Thymus (tissue), 11 donors: ENCODE measurements around the gene ATRNL1. TPM values are rescaled to one million over a fixed set of nuclear protein-coding genes. Genes with fewer than 3 reads are reported as not detected.

Source experiments
- DNase-seq, 9 donors: peaks; one replicate each; pipeline ENCODE4 v3.0.0-alpha.2; 2013; ENCODE audit warnings: low spot score in 9 of 9, low read depth in 6 of 9, missing footprints in 1 of 9
- H3K27ac ChIP-seq, 2 donors: one replicate each; pipeline ENCODE4 v1.5.1; 2013; ENCODE audit warnings: control low read depth in 1 of 2, low read depth in 1 of 2, low read length in 1 of 2, mild to moderate bottlenecking in 1 of 2, moderate library complexity in 1 of 2
- H3K27me3 ChIP-seq, 2 donors: one replicate each; pipeline ENCODE4 v1.5.1; 2013; ENCODE audit warnings: low read length in 1 of 2; ENCODE audit not compliant: control insufficient read depth in 2 of 2, insufficient read depth in 1 of 2
- H3K36me3 ChIP-seq, 2 donors: one replicate each; pipeline ENCODE4 v1.5.1; 2013; ENCODE audit warnings: low read length in 1 of 2, mild to moderate bottlenecking in 1 of 2, moderate library complexity in 1 of 2; ENCODE audit not compliant: control insufficient read depth in 2 of 2, insufficient read depth in 2 of 2
- H3K4me1 ChIP-seq, 2 donors: one replicate each; pipeline ENCODE4 v1.5.1; 2013; ENCODE audit warnings: low read length in 2 of 2; ENCODE audit not compliant: control insufficient read depth in 2 of 2, insufficient read depth in 2 of 2
- H3K4me3 ChIP-seq, 2 donors: one replicate each; pipeline ENCODE4 v1.5.1; 2013; ENCODE audit warnings: low read length in 2 of 2, control low read depth in 1 of 2, mild to moderate bottlenecking in 1 of 2
- H3K9me3 ChIP-seq, 2 donors: one replicate each; pipeline ENCODE4 v1.5.1; 2013; ENCODE audit warnings: low read length in 1 of 2, mild to moderate bottlenecking in 1 of 2; ENCODE audit not compliant: control insufficient read depth in 2 of 2, insufficient read depth in 1 of 2
- WGBS: extraction: QIAGEN DNeasy Blood & Tissue Kit; methylation state at CpG from one replicate; pipeline ENCODE4 v1.1.7; 2013; 5-methylcytosine and 5-hydroxymethylcytosine counted together
- polyA plus RNA-seq: library from polyadenylated mRNA; stranded (reverse); fragments of 200-250 nt; gene quantifications from one replicate; pipeline ENCODE4 v1.2.3, GENCODE V29; 2013
- total RNA-seq: library from RNA; stranded (reverse); fragments of 120-200 nt; gene quantifications from one replicate; pipeline ENCODE4 v1.2.4, GENCODE V29; 2013
- donor health status: healthy.

The ATRNL1 gene
- total and polyA plus RNA-seq, 2 donors, result 0.84 to 3.4 TPM

DNA sequence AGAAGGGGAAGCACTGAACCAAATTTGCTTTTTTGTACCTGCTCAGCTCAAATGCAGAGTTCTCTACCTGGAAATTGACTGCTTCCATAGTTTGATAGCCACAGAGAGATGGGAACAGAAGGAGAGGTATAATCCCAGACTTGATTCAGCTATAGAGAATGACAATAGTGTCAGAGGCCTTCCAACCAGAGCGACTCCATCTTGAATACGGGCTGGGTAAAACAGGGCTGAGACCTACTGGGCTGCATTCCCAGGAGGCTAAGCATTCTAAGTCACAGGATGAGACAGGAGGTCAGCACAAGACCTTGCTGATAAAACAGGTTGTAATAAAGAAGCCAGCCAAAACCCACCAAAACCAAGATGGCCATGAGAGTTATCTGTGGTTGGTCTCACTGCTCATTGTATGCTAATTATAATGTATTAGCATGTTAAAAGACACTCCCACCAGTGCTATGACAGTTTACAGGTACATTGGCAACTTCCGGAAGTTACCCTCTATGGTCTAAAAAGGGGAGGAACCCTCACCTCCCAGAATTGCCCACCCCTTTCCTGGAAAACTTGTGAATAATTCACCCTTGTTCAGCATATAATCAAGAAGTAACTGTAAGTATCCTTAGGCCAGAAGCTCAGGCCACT is 42.7 kb upstream of the ATRNL1 start:
- H3K27ac ChIP-seq, result no peak overlapping the region
- DNase-seq, result no peak
- H3K4me3 ChIP-seq, result no peak overlapping the region
- WGBS, result 95% methylated on average over 3 of the region's 3 CpGs
- H3K4me1 ChIP-seq, result no peaks in the 10 kb centered on the region
- no peaks in the 10 kb centered on the region for H3K9me3 ChIP-seq
- H3K36me3 ChIP-seq, result no peaks in the 10 kb centered on the region
- H3K27me3 ChIP-seq, result no peaks in the 10 kb centered on the region

DNA sequence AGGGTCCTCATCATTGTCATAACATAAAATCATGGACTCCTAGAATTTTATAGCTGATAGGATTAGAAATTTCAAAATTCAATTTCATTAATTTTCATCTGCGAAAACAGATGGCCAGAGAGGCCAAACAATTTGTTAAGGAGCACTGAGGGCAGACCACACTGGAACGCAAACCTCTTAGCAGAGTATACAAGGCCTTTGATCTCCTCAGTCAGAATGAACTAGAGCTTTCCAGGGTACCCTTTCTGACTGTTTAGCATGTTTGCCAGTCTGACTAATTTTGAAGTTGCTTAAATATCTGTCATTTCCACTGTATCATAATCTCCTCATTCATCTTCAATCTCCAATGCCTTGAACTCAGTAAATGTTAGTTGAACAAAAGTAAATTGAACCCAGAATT is 41.9 kb upstream of the ATRNL1 start:
- Histone ChIP-seq H3K27ac (no peak overlapping the region), H3K27me3 (no peaks in the 10 kb centered on the region), H3K4me1 (no peaks in the 10 kb centered on the region), H3K36me3 (no peaks in the 10 kb centered on the region), H3K4me3 (no peak overlapping the region), H3K9me3 (no peaks in the 10 kb centered on the region)
- 100% methylated on average over 2 of the region's 2 CpGs for WGBS
- no peak for DNase-seq

GRCh38 chr10:115052226-115052625 is 40.9 kb upstream of the ATRNL1 start:
- Histone ChIP-seq H3K9me3 (no peaks in the 10 kb centered on the region), H3K36me3 (no peaks in the 10 kb centered on the region), H3K27me3 (no peaks in the 10 kb centered on the region), H3K4me3 (no peak overlapping the region), H3K27ac (no peak overlapping the region), H3K4me1 (no peaks in the 10 kb centered on the region)
- WGBS, result 98% methylated on average over 3 of the region's 3 CpGs
- DNase-seq, result no peak

DNA sequence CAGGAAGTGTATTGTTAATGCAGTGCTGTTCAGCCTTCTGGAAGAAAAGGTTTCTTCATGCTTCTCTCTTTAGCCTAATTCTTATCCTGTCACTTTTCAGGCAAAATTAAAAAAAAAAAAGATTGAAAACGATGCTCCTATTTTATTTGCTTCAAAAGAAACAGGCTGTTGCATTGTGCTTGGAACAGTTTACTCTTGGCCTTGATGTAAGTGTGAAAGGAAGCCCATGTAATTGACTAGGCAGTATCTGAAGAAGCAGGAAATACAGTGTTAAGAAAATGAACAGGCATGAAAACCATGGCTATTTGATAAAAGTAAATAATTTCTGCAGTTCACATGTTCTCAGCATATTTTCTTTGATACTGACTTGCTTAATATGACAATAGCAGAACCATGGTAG is 40.4 kb upstream of the ATRNL1 start:
- H3K4me1 ChIP-seq, result no peaks in the 10 kb centered on the region
- H3K27ac ChIP-seq, result no peak overlapping the region
- H3K9me3 ChIP-seq, result no peaks in the 10 kb centered on the region
- WGBS, result 72% methylated on average over 1 of the region's 1 CpG
- DNase-seq, result no peak
- H3K4me3 ChIP-seq, result no peak overlapping the region
- H3K36me3 ChIP-seq, result no peaks in the 10 kb centered on the region
- H3K27me3 ChIP-seq, result no peaks in the 10 kb centered on the region

DNA sequence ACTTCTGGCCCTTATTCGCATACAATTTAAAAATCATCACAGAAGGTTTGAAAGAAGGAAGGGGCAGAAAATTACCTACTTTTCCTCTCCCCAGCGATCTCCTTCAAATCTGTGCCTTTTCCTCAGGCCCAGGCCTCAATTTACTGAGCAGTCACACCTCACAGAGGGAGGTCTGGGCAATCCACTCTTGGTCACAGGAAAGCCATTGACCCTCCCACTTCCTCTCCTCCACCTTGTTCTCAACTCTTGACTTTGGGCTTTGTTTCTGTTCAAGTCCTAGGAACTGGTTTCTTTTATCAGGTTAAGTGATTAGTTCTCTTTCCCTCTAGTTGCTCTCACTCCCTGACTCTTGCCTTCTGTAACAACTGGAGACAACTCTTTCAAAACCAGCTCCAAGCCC is 37.0 kb upstream of the ATRNL1 start:
- Histone ChIP-seq H3K27me3 (no peaks in the 10 kb centered on the region), H3K9me3 (no peaks in the 10 kb centered on the region), H3K36me3 (no peaks in the 10 kb centered on the region), H3K27ac (no peak overlapping the region), H3K4me3 (no peak overlapping the region), H3K4me1 (no peaks in the 10 kb centered on the region)
- no peak for DNase-seq
- WGBS, result 95% methylated on average over 2 of the region's 2 CpGs

DNA sequence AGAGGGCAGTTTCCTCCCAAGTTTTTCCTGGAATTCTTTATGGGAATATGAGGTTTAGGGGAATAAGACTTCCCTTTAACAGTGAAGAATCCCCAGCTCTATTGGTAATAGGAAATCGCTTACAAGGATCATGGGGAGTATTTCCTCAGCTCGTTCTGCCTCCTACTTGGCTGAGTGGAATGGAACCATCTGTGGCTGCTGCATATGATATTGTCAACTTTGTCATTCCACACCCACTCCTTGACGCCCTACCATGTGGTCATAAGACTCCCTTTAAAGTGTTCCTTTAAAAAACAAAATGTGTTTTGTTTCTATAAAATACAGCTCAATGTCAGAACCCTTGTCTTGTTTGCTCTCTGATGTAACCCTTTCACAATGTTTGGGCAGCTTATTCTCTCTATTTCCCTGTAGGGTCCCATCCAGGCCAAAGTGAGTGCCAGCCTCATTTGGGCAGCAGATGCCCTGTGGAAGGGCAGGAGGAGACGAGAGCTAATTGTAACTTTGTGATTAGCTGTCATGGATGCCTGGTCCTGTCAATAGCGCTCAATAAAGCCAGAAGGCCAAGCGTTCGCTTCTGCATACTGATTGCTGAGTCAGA is 33.8 kb upstream of the ATRNL1 start:
- Histone ChIP-seq H3K4me3 (no peak overlapping the region), H3K27me3 (no peaks in the 10 kb centered on the region), H3K9me3 (no peaks in the 10 kb centered on the region), H3K27ac (no peak overlapping the region), H3K36me3 (no peaks in the 10 kb centered on the region), H3K4me1 (no peaks in the 10 kb centered on the region)
- no peak for DNase-seq
- WGBS, result 87% methylated on average over 7 of the region's 7 CpGs

GRCh38 chr10:115063701-115064658 is 29.2 kb upstream of the ATRNL1 start:
- no peak for DNase-seq
- Histone ChIP-seq H3K4me3 (no peak overlapping the region), H3K4me1 (no peaks in the 10 kb centered on the region), H3K27me3 (no peaks in the 10 kb centered on the region), H3K9me3 (no peaks in the 10 kb centered on the region), H3K27ac (no peak overlapping the region), H3K36me3 (no peaks in the 10 kb centered on the region)
- 80% methylated on average over 5 of the region's 5 CpGs for WGBS

- Histone ChIP-seq H3K4me1 (no peaks in the 10 kb centered on the region), H3K27ac (no peak overlapping the region), H3K9me3 (no peaks in the 10 kb centered on the region), H3K36me3 (no peaks in the 10 kb centered on the region), H3K4me3 (no peak overlapping the region), H3K27me3 (no peaks in the 10 kb centered on the region)
- no peak for DNase-seq
- 80% methylated on average over 6 of the region's 6 CpGs for WGBS
These were observed 27.4 kb upstream of the ATRNL1 start for GRCh38 chr10:115065801-115066200.

- 89% methylated on average over 1 of the region's 1 CpG for WGBS
- Histone ChIP-seq H3K27ac (no peak overlapping the region), H3K27me3 (no peaks in the 10 kb centered on the region), H3K36me3 (no peaks in the 10 kb centered on the region), H3K4me1 (no peaks in the 10 kb centered on the region), H3K9me3 (no peaks in the 10 kb centered on the region), H3K4me3 (no peak overlapping the region)
- DNase-seq, result no peak
These were observed 26.6 kb upstream of the ATRNL1 start for GRCh38 chr10:115066528-115066927.
